Middle frontal gyrus (tissue), 1 donor: Measurements from ENCODE around the gene PRRC2A.

Experiments used
- DNase-seq: peaks from one replicate; pipeline ENCODE4 v3.0.0-alpha.2; 2015; ENCODE audit warnings: low spot score; ENCODE audit errors: extremely low spot score

The PRRC2A gene

DNA sequence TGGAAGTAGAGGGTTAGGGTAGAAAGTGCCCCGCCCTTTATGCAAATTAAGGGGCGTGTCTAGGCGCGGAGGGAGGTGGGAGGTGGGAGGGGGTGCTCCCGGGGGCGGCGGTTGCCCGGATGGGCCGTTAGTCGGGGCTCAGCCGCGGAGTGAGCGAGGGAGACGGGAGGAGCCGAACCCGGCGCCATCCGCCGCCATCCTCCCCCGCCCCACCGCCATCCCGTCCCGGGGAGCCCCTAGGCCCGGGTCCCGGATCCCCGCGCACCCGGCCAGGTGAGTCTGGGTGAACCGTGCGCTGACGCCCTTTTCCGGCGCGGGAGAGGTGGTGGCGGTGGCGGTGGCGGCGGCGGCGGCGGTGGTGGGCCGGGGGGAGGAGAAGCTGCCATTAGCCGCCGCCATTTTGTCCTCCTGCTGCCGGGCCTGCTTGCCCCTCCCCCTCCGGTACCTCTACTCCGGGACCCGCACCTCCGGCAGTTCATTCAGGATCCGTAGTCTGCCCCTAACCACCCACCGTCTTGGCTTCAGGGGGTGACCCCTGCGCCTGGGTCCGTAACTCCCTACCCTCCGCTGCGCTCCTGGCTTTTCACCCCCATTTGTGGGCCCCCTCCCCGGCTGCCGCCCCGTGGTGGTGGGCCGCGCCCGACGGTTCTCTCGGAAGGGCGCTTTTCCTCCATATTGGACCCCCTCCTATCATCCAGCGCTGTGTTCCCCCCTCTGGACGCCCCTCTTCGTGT, at the start of gene PRRC2A:
Gene PRRC2A, plus strand, starts transcription at position 130 of the 734 bp plus-strand sequence. CDS start 2,075 bp downstream, outside the sequence.
- peak; percentile 26 for DNase-seq

DNA sequence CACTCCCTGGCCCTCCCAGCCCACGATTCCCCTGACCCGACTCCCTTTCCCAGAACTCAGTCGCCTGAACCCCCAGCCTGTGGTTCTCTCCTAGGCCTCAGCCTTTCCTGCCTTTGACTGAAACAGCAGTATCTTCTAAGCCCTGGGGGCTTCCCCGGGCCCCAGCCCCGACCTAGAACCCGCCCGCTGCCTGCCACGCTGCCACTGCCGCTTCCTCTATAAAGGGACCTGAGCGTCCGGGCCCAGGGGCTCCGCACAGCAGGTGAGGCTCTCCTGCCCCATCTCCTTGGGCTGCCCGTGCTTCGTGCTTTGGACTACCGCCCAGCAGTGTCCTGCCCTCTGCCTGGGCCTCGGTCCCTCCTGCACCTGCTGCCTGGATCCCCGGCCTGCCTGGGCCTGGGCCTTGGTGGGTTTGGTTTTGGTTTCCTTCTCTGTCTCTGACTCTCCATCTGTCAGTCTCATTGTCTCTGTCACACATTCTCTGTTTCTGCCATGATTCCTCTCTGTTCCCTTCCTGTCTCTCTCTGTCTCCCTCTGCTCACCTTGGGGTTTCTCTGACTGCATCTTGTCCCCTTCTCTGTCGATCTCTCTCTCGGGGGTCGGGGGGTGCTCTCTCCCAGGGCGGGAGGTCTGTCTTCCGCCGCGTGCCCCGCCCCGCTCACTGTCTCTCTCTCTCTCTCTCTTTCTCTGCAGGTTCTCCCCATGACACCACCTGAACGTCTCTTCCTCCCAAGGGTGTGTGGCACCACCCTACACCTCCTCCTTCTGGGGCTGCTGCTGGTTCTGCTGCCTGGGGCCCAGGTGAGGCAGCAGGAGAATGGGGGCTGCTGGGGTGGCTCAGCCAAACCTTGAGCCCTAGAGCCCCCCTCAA, 48.2 kb upstream of the PRRC2A start, which contains the start of gene LTA:
Gene LTA, plus strand, starts transcription at position 249 of the 871 bp plus-strand sequence. Its CDS starts 454 bp downstream, at position 703.
- DNase-seq: no peak

DNA sequence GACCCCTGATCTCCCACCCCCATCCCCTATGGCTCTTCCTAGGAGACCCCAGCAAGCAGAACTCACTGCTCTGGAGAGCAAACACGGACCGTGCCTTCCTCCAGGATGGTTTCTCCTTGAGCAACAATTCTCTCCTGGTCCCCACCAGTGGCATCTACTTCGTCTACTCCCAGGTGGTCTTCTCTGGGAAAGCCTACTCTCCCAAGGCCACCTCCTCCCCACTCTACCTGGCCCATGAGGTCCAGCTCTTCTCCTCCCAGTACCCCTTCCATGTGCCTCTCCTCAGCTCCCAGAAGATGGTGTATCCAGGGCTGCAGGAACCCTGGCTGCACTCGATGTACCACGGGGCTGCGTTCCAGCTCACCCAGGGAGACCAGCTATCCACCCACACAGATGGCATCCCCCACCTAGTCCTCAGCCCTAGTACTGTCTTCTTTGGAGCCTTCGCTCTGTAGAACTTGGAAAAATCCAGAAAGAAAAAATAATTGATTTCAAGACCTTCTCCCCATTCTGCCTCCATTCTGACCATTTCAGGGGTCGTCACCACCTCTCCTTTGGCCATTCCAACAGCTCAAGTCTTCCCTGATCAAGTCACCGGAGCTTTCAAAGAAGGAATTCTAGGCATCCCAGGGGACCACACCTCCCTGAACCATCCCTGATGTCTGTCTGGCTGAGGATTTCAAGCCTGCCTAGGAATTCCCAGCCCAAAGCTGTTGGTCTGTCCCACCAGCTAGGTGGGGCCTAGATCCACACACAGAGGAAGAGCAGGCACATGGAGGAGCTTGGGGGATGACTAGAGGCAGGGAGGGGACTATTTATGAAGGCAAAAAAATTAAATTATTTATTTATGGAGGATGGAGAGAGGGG, 47.0 kb upstream of the PRRC2A start:
- no peak for DNase-seq

GRCh38 chr6:31574106-31575061, 46.1 kb upstream of the PRRC2A start:
- no peak for DNase-seq

DNA sequence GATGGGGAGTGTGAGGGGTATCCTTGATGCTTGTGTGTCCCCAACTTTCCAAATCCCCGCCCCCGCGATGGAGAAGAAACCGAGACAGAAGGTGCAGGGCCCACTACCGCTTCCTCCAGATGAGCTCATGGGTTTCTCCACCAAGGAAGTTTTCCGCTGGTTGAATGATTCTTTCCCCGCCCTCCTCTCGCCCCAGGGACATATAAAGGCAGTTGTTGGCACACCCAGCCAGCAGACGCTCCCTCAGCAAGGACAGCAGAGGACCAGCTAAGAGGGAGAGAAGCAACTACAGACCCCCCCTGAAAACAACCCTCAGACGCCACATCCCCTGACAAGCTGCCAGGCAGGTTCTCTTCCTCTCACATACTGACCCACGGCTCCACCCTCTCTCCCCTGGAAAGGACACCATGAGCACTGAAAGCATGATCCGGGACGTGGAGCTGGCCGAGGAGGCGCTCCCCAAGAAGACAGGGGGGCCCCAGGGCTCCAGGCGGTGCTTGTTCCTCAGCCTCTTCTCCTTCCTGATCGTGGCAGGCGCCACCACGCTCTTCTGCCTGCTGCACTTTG, 45.1 kb upstream of the PRRC2A start, which contains the start of gene TNF:
Gene TNF, plus strand, starts transcription at position 231 of the 567 bp plus-strand sequence. Its CDS starts 177 bp downstream, at position 408.
- no peak for DNase-seq

DNA sequence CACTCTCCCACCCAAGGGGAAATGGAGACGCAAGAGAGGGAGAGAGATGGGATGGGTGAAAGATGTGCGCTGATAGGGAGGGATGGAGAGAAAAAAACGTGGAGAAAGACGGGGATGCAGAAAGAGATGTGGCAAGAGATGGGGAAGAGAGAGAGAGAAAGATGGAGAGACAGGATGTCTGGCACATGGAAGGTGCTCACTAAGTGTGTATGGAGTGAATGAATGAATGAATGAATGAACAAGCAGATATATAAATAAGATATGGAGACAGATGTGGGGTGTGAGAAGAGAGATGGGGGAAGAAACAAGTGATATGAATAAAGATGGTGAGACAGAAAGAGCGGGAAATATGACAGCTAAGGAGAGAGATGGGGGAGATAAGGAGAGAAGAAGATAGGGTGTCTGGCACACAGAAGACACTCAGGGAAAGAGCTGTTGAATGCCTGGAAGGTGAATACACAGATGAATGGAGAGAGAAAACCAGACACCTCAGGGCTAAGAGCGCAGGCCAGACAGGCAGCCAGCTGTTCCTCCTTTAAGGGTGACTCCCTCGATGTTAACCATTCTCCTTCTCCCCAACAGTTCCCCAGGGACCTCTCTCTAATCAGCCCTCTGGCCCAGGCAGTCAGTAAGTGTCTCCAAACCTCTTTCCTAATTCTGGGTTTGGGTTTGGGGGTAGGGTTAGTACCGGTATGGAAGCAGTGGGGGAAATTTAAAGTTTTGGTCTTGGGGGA, 44.4 kb upstream of the PRRC2A start:
- no peak for DNase-seq

DNA sequence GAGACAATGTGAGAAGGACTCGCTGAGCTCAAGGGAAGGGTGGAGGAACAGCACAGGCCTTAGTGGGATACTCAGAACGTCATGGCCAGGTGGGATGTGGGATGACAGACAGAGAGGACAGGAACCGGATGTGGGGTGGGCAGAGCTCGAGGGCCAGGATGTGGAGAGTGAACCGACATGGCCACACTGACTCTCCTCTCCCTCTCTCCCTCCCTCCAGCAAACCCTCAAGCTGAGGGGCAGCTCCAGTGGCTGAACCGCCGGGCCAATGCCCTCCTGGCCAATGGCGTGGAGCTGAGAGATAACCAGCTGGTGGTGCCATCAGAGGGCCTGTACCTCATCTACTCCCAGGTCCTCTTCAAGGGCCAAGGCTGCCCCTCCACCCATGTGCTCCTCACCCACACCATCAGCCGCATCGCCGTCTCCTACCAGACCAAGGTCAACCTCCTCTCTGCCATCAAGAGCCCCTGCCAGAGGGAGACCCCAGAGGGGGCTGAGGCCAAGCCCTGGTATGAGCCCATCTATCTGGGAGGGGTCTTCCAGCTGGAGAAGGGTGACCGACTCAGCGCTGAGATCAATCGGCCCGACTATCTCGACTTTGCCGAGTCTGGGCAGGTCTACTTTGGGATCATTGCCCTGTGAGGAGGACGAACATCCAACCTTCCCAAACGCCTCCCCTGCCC, 43.5 kb upstream of the PRRC2A start:
- DNase-seq: no peak

GRCh38 chr6:31577579-31577966, 42.9 kb upstream of the PRRC2A start:
- DNase-seq: no peak

DNA sequence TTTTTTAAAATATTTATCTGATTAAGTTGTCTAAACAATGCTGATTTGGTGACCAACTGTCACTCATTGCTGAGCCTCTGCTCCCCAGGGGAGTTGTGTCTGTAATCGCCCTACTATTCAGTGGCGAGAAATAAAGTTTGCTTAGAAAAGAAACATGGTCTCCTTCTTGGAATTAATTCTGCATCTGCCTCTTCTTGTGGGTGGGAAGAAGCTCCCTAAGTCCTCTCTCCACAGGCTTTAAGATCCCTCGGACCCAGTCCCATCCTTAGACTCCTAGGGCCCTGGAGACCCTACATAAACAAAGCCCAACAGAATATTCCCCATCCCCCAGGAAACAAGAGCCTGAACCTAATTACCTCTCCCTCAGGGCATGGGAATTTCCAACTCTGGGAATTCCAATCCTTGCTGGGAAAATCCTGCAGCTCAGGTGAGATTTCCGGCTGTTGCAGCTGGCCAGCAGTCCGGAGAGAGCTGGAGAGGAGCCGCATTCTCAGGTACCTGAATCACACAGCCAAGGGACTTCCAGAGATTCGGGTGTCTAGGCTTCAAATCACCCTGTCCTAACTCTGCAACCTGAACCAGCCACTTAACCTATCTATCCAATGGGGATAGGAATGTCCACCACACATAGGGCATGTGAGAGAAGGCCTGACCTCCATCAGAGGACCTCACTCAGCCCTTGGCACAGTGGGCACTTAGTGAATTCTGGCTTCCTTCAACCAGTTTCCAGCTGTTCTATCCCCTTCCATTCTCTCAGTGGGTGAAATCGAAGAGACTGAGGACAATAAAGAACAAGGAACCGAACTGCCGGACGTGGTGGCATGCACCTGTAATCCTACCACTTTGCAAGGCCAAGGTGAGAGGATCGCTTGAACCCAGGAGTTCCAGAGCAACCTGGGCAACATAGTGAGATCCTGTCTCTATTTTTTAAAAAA, 42.1 kb upstream of the PRRC2A start:
- no peak for DNase-seq

DNA sequence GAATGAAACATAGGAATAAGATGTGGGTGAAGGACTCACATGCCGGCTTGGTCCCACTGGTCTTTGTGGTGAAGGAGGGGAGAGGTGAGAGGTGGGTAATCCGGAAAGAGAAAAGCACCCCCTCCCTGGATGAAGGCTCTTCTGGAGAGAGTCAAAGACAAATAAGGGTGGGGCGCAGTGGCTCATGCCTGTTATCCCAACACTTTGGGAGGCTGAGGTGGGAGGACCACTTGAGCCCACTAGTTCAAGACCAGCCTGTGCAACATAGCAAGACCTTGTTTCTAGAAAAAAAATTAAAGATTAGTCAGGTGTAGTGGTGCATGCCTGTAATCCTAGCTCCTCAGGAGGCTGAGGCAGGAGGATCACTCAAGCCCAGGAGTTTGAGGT, 41.4 kb upstream of the PRRC2A start:
- no peak for DNase-seq

DNA sequence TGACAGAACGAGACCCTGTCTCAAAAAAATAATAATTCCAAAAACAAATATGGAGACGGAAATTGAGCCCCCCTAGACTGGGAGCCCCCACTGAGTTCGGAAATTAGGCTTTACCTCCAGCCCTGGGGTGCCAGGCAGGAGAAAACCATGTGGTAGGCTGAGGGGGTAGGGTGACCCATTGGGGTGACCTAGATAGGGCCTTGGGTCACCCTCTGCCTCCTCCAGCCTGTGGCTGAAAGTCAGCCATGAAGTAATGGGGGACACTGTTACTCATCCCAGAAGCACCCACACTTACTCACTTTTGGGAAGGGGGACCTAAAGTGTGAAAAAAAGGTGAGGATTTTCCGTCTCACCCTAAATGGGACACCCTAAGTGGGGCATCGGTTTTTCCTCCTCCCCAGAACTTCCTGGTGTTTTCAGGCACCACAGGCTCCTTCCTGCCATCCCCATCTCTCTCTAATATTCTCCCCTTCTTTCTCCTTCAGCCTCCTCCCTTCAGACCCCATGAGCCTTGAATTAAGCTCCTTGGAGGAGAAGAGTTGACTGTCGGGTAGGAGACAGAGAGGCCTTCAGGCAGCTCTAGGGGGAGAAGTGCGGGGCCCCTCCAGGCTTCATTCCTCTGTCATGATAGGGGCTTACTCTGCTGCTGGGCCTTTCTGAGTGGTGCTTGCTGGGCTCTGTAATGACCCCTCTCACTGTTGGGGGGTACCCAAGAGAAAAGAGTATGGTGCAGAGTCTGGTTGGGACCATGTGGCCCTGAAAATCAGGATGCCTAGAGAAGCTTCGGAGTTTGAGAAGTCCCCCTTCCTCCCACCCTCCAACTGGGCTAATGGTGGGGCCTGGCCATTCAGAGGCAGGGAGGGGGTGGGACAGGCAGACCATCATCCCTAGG, 40.7 kb upstream of the PRRC2A start:
- DNase-seq: no peak

DNA sequence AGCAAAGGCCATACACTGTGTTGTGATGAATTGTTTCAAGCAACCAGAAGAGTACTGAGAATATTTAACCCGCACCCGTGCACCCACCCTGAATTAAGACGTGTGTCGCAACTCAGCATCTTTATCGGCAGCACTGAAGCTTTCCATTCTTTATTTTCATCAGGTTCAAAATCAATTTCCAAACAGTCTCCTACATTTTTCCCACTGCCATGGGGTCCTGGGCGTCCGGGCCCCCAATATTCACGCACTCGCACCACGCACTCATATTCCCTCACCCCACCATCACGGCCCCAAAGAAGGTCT, 40.1 kb upstream of the PRRC2A start:
- no peak for DNase-seq

DNA sequence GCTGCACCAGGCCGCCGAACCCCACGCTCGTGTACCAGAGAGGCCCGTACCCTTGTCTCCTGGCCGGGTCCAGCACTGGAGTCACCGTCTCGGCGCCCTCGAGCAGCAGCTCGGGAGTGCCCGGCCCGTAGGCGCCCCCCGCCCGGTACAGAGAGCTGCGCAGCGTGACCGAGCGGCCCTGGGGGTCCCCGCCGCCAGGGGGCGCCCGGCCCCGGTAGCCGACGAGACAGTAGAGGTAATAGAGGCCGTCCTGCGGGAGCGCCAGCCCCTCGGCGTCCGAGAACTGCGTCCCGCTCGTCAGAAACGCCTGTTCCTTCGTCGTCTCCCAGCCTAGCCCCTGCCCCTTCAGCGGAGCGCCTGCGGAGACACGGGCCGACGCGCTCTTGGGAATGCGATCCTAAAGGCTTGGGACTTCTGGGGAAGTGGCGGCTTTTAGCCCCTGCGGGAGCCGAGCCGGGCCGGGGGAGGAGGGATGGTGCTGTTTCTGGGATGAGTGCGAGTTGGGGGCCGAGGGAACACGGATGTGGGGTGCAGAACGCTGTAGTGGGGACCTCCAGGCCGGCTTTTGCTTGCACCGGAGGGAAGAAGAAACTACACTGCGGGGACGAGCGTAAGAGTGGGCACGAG, 39.6 kb upstream of the PRRC2A start:
- DNase-seq: peak; percentile 58

- no peak for DNase-seq
Observed at GRCh38 chr6:31581434-31582229, 38.9 kb upstream of the PRRC2A start.

- no peak for DNase-seq
Observed at GRCh38 chr6:31582230-31582643, 38.3 kb upstream of the PRRC2A start, which contains the start of gene LTB. LTB (minus strand) TSS chr6:31582424; CDS start chr6:31582417, 7 bp downstream.
